GM21825 (cell line): ENCODE results near the gene CDK14.

Source experiments
- ATAC-seq: cut with Tn5 transposase; IDR thresholded peaks from one replicate; pipeline ENCODE4 v1.9.1; 2021; ENCODE audit warnings: mild to moderate bottlenecking, moderate library complexity; ENCODE audit not compliant: unreplicated experiment

The CDK14 gene

GRCh38 chr7:90933984-90934383 is 337.9 kb downstream of the CDK14 start:
- no peak for ATAC-seq

- ATAC-seq, result no peak
Measured at GRCh38 chr7:90938371-90938770, 342.2 kb downstream of the CDK14 start.

- no peak for ATAC-seq
Measured at GRCh38 chr7:90939666-90940065, 343.5 kb downstream of the CDK14 start.

GRCh38 chr7:90944021-90944420 is 347.9 kb downstream of the CDK14 start:
- no peak for ATAC-seq

- ATAC-seq, result no peak
Measured at GRCh38 chr7:90945104-90945787, 349.1 kb downstream of the CDK14 start.

- no peak for ATAC-seq
Measured at GRCh38 chr7:90946730-90947501, 350.8 kb downstream of the CDK14 start.

- no peak for ATAC-seq
Measured at GRCh38 chr7:90948085-90948484, 352.0 kb downstream of the CDK14 start.

GRCh38 chr7:90951229-90951628 is 355.1 kb downstream of the CDK14 start:
- ATAC-seq, result no peak

GRCh38 chr7:90951986-90952954 is 356.1 kb downstream of the CDK14 start:
- ATAC-seq, result no peak

- ATAC-seq, result no peak
Measured at GRCh38 chr7:90955641-90956207, 359.6 kb downstream of the CDK14 start.

GRCh38 chr7:90957883-90958282 is 361.8 kb downstream of the CDK14 start:
- ATAC-seq, result no peak

GRCh38 chr7:90958647-90959046 is 362.5 kb downstream of the CDK14 start:
- no peak for ATAC-seq

- ATAC-seq, result no peak
Measured at GRCh38 chr7:90961037-90961725, 365.1 kb downstream of the CDK14 start.

GRCh38 chr7:90965211-90965610 is 369.1 kb downstream of the CDK14 start:
- ATAC-seq, result no peak

- ATAC-seq, result no peak
Measured at GRCh38 chr7:90966346-90966745, 370.2 kb downstream of the CDK14 start.

GRCh38 chr7:90968871-90969270 is 372.8 kb downstream of the CDK14 start:
- ATAC-seq, result no peak

GRCh38 chr7:90972906-90973550 is 376.9 kb downstream of the CDK14 start:
- ATAC-seq, result no peak

- no peak for ATAC-seq
Measured at GRCh38 chr7:90977056-90977455, 380.9 kb downstream of the CDK14 start.

- ATAC-seq, result no peak
Measured at GRCh38 chr7:90980545-90980944, 384.4 kb downstream of the CDK14 start.

- ATAC-seq, result no peak
Measured at GRCh38 chr7:90982228-90982627, 386.1 kb downstream of the CDK14 start.
